ENCODE data around the gene CDK19.

GRCh38 chr6:110652520-110652919, 162.7 kb downstream of the CDK19 start:
- TF ChIP-seq CTCF (conservative IDR thresholded peaks at IDR 0.05; ENCODE audit: low read depth, low read length): no peak
- no peak for TF ChIP-seq RAD21 (IDR thresholded peaks at IDR 0.05; ENCODE audit: low read length)
- no peak for TF ChIP-seq POLR2A (IDR thresholded peaks at IDR 0.05; ENCODE audit: low read depth, low read length)
- TF ChIP-seq, protein P1, sequence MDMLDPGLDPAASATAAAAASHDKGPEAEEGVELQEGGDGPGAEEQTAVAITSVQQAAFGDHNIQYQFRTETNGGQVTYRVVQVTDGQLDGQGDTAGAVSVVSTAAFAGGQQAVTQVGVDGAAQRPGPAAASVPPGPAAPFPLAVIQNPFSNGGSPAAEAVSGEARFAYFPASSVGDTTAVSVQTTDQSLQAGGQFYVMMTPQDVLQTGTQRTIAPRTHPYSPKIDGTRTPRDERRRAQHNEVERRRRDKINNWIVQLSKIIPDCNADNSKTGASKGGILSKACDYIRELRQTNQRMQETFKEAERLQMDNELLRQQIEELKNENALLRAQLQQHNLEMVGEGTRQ (IDR thresholded peaks at IDR 0.05; ENCODE audit: low read depth, low read length): no peak
- no peak for TF ChIP-seq CHD1 (IDR thresholded peaks at IDR 0.05; ENCODE audit: low read depth, low read length)
- peak; percentile 43; the same call in 1 of the 2 replicates for TF ChIP-seq CEBPB (IDR thresholded peaks at IDR 0.05; ENCODE audit: low read depth, low read length)
- TF ChIP-seq RFX5 (IDR thresholded peaks at IDR 0.05; ENCODE audit: low read depth, low read length): no peak
- no peak for TF ChIP-seq BHLHE40 (IDR thresholded peaks at IDR 0.05; ENCODE audit: low read depth, low read length)

Data from IMR-90 (cell line).